Activated T-helper 9 cell treated with anti-CD3 and anti-CD28 coated beads, Interleukin-2, amount 50 U/mL, for 16 hours (primary cell): ENCODE data around the gene PPP1R14C.
"Not testable (repeated sequence)": the region's sequence is repeated elsewhere in the genome, so short reads cannot be mapped to it uniquely, and the experiment has no call there.

ENCODE experiments used
- DNase-seq: peaks from one replicate; pipeline ENCODE4 v3.0.0-alpha.2; 2020; ENCODE audit warnings: low read depth

The PPP1R14C gene

DNA sequence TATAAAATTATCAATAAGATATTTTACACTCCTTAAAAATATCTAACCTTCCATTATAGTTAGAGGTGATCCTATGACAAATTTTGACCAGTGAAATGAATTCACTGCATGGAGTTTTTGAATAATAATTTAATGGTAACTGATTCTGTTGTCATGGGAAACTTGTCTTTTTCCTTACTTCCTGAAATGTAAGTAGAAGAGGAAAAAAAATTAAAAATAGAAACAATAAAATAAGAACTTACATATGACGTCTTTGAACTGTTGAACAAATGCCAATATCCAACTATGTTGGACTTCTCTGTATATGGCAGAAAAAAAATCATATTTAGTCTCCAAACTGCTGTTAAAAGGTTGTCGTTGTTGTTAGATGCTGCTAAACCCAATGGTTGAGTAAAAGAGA, 26.3 kb downstream of the PPP1R14C start:
- no peak for DNase-seq

DNA sequence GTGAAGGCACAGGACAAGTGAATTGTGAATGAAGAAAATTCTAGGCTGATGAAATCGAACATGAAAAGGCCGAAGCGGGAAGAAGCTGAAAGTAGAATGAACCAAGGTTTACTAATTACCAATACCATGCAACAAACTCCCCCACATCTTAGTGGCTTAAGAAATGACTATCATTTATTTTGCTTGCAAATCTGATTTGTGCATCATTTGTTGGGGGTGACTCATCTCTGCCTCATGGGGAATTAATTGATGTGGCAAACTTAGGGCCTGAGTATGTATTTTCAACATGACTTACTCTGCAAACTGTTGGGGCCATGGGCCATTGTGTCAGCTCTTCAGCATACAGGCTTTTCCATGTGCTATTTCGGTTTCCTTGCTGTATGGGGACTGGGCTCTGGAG, 26.8 kb downstream of the PPP1R14C start:
- DNase-seq = peak; percentile 2

DNA sequence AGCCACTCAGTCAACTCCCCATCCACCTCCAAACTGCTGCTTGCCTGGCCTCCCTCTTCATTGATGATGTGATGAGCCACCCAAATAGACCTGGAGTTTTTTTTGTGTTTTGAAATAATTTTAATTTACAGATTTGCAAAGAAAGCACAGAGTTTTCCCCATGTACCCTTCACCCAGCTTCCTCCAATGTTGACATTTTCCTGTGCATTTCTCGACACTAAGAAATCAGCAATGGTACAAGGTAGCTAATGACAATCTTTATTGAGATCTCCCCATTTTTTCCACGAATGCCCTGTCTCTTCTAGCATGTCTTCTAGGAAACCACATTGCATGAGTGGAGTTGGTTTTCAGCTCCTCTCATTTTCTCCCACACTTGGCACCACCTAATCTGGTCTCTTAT, 30.1 kb downstream of the PPP1R14C start:
- no peak for DNase-seq

DNA sequence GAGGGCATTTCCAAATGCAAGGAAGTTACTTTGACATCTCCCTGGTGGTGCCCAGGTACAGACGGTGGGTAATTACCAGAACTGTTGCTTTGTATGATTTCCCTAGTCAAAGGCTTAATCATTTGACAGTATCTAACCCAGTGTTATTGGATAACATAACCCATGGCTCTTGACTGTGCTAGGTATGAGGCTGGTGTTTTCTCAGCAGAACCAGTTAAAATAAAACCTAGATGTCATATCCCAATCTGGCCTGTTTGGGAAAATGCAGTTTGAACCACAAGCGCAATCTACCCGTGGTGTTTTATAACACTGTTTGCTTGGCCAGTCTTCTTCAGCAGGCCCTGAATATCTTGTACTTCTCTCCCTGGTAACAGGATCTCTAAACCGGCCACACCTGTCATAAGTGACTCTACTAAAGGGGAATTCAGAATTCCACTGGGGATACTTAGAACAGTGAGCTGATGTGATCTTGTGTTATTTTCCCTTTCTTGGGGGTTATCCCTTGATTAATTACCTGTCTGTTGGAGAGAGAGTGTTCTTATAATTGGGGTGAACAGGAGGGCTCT, 32.8 kb downstream of the PPP1R14C start:
- no peak for DNase-seq

DNA sequence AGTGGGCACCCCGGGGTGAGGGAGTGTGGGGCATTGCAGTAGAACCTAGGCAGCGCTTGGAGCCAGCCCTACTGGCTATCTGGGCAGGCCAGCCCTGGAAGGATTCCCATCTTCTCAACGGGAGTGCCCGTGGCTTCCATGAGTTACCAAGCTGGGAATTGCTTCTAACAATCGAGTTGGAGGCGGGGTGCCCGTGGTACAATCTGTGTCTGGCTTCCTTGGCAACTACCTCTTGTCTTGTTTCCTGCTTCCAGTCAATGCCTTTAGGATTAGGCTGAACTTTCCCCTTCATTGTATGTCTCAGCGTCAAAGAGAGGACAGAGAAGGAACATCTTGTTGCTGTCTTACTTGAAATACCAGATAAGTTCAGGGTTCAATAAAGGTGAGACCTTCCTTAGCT, 33.3 kb downstream of the PPP1R14C start:
- DNase-seq = no peak

DNA sequence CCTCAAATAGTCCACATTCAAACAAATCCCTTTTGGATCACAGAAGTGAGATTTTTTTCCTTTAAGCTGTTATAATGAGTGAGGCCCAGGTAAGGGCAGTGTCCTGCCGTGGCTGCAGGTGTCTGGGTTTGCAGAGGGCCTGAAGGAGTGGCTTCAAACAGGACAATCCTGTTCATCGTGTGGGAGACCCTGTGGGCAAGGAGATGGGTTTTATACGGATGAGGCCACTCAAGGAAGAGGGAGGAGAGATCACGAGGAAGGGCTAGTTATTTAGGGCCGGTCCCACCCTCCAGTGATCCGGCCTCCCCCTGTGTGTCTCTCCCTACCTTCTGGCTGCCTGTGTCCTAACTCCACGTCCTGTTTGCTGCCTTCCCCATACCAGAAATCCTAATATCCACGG, 33.8 kb downstream of the PPP1R14C start:
- no peak for DNase-seq

DNA sequence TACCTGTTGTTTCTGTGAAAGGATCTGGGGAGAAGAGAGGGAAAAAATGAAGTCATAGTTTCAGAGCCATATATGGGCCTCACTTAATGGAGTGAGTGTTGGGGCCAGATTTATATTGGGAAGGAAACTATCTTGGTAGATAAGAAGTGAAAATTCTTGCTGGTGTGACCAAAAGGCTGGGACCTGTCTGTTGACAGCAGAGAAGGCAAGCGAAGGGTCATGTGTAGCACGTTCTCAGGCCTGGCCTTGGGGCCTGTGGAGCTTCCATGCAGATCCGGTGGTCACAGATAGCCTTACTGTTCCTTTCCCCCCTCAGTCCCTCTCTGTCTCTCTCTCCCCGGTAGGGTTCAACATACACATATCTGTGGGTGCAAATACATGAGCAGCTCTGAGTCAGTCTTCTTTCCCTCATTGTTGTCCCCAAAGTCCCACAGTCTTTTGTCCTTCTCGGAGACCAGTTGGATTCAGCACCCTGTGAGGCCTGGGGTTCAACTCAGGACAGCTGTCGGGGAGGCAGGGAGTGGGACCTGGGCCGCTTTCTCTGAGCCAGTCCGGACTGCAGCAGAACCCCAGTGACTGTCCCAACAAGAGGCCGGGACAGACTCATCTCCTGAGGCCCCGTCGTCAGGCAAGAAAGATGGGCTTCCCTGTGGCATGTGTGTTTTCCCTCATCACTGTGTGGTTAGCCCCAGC, 34.6 kb downstream of the PPP1R14C start:
- no peak for DNase-seq

DNA sequence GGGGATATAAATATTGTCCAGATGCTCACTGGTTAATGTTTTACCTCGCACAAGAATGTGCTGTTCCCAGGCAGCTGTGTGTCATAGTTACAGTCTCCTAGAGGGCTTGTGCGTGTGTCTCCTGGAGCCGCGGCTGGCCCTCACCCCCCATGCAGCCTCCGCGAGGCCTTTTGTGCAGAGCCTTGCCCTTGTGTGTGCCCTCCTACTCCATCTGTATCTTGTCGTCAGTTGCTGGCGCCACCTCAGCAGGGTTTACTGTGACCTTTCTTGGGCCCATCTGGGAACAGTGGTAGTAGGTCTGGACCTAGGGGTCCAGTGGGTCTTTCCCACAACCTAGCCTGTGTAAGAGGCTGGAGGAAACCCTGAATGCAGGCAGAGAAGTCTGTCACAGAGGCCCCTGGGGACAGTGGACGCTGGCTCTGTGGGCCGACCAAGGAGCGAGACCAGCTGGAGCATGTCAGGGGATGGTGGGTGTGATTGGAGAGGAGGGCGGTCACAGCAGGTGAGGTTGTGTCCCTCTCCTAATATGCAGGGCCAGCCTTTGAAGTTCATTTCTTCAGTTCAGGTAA, 35.2 kb downstream of the PPP1R14C start:
- no peak for DNase-seq

DNA sequence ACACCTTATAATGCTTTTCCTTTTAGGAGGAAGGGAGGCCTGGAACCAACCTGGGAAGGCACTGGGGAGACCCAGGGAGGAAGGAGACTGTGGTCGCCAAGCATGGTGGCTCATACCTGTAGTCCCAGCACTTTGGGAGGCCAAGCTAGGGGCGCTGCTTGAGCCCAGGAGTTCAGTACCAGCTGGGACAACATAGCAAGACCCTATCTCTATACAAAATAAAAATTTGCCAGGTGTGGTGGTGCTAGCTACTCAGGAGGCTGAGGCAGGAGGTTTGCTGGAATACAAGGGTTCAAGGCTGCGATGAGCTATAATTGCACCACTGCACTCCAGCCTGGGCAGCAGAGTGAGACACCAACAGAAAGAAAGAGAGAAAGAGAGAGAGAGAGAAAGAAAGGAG, 36.2 kb downstream of the PPP1R14C start:
- no peak for DNase-seq

DNA sequence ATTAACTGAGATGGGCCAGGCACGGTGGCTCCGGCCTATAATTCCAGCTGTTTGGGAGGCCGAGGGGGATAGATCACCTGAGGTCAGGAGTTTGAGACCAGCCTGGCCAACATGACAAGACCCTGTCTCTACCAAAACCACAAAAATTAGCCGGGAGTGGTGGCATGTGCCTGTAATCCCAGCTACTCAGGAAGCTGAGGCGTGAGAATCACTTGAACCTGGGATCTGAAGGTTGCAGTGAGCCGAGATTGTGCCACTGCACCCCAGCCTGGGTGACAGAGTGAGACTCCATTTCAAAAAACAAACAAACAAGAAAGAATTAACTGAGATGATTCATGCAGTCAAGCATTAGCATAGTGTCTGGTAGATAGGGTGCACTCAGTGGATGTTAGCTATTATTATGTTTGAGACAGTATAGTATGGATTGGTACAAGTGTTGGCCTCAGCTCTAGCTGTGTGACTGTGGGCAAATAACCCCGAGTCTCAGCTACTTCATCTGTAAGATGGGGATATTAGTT, 37.1 kb downstream of the PPP1R14C start:
- DNase-seq = not testable (repeated sequence)

DNA sequence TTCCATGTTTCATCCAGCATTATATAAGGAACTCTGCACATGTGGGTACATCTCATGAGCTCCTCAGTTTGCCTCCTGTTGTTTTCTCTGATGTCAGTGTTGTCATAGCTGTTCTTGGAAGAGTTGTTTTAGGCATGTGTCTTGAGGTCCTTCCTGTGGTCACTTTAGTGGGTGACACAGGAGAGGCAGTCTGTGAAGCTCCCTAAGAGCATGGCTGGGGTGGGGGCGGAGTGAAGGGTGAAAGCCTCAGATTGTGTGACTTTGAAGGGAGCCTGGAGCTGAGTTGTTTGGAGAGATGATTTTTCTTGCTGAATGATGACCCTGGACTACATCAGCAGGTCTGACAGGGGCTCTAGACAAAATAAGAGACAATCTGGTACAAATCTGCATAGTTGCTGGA, 37.7 kb downstream of the PPP1R14C start:
- no peak for DNase-seq

DNA sequence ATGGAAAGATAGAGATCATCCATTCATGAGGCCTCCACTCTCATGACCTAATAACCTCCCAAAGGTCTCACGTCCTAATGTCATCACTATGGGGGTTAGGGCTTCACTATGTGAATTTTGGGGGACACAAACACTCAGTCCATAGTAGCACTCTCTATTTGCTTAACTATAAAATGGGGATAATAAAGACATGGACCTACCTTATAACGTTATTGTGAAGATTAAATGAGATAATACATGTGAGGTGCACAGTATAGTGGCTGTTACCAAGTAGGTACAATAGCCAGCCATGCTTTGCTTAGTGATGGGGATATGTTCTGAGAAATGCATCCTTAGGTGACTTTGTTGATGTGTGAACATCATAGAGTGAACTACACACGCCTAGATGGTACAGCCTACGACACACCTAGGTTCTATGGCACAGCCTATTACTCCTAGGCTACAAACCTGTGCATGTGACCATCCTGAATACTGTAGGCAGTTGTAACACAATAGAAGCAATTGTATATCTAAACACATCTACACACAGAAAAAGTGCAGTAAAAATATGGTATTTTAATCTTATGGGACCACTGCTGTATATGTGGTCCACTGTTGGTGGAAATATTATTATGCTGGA, 39.7 kb downstream of the PPP1R14C start:
- DNase-seq = no peak

DNA sequence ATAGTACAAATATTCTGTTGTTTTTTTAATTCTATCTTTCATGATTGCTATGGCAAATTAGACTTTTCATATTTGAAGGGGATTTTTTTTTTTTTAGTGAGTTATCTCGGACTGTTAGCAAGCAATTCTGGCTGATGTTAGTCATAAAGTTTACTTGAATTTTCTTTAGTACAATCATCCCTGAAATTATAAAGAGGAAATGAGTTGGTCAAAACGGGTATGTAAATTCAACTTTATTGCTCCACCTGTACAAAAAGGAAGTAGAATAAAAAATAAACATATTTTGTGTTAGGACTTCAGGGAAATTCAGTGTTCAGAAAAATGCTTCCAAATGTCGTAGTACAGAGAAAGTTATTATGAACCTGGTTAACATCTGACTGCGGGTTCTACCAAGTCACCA, 40.3 kb downstream of the PPP1R14C start:
- DNase-seq = no peak

DNA sequence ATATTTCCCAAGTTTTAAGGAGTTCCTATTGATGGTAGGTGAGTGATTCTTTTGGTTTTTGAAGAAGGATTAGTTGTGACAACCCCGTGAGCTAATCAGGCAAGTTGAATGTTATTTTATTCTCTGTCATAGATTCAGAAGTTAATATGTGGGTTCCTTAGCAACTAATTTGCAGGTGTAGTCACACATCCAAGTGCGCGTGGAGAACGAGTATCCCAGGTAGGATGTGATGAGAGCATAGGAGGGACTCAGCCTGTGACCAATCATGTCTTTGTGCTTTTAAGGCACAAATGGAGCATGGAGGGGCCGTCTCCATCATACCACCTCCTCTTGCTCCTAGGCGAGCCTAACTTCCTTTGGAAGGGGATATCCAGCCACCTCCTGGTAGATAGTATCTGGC, 41.1 kb downstream of the PPP1R14C start:
- DNase-seq = no peak

DNA sequence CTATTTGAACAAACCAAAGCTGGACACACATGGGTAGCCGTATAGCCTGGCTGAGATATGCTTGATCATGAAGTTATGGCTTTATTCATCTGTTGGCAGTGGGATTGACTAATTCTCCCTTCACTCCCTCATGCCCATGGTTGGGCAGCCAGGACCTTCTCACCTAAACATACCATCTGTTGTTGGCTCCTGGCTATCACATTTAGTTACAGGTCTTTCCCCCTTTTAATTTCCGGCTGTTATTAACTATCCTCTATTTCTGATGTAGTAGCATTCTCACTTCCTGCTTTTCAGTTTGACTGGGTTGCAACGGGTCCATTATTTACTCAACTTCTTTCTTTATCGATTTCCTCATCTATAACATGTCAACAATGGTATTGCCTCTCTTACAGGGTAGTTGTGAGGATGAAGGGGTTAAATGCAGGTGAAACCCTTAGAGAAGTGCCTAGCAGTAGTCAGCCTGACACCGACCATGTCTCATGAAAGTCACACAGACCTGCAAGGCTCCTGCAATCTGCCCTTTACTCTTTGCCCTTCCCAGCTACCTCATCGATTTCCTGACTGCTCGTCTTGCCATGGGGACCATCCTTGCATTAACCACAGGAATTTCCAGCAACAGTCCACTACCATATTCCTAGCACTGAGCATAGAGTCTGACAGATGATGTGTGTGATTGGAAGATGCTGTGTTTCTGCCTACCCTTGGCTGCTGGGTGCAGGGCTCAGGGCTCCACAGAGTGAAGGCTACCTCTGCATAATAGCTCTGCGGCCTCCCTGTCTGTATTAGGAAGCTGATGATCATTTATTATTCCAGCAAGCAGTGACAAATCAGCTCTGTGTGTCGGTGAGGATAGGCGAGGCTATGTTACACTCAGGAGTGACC, 42.2 kb downstream of the PPP1R14C start:
- no peak for DNase-seq

DNA sequence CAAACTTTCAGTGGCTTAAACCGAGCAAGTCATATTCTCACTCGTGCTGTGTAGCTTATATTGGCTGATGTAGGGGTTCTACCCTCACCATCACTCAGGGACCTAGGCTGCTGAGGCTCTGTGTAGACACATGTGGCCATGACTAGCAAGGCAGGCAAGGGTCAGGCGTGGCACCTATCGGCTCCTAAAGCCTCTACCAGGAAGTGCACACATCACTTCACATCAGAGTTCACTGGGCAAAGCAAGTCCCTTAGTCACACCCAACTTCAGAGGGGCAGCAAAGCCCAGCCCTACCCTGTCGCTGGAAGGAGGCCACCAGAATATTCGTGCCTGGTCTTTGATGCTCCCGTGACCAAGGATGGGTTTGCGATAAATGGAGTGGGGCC, 42.9 kb downstream of the PPP1R14C start:
- DNase-seq = no peak

DNA sequence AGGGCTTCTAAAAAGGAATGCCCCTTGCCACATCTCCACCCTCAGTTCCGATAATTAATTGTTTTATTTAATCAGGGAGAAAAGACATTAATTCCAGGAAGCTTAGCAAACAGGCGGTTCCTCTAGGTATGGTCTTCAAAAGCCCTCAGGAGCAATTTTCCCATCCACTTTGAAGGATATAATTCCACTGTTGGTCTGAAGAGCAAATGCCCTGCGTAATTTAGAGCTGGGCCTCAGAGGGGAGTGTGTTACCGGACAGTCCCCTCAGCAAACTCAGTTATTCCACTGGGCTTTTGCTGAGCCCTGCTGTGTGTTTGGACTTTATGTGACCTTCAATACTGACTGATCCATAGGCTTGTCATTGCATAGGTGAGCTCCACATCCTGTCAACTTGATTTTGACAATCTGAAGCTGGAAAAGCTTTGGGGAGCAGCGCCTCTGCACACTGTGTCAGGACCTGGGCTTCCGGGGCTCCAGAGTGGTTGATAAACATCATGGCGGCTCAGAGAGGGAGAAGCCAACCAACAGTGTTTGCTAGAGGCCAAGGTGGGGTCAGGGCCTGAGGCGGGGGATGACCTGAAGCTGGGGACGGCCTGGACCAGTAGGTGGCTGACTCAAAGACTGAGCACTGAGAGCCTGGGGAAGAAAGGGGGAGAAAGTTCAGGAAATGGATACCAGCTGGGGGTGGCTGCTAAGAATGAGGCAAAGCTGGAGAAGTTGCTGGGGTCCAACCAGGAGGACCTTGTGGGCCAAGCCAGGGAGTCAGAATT, 43.5 kb downstream of the PPP1R14C start:
- DNase-seq = no peak

DNA sequence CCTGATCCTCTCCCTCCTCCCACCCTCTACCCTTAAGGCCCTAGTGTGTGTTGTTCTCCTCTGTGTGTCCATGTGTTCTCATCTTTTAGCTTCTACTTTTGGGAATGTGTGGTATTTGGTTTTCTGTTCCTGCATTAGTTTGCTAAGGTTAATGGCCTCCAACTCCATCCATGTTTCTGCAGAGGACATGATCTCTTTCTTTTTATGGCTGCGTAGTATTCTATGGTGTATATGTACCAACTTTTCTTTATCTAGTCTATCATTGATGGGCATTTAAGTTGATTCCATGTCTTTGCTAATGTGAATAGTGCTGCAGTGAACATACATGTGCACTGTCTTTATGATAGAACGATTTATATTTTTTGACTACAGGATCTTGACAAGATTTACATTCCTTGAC, 44.6 kb downstream of the PPP1R14C start:
- not testable (repeated sequence) for DNase-seq

DNA sequence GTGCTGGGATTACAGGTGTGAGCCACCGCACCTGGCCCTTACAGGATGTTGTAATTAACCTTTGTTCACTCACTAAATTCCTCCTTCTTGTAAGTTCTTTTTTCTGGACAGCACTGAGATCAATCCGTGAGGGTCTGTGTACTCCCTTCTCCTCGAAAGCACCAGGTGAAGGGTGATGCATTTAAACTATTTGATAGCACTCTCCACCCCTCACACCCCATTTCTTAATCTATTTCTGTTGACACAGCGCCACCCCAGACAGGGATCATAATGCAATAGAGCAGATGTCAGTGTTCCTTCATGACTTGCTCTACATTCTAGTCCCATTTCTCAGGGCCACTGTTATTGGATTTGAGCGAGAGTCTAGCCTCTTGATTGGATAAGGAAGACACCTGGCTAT, 46.3 kb downstream of the PPP1R14C start:
- DNase-seq = no peak

DNA sequence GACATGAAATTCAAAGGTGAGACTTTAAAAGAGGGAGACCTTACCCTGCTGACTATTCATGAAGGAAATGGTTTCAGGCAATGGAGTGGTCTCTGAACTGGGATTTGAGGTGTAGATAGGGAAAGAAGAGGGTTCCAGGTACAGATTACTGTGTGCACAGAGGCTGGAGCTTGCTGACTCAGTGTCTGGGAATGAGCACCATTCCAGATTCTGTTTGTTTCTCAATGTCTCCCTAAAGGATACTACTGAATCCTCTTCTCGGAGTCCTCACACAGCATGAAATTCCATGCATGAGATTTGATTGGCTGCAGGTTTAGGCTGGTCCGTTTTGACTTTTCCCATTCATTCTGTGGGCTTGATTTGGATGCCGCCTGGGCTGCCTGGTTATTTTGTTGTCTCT, 49.0 kb downstream of the PPP1R14C start:
- DNase-seq = no peak

DNA sequence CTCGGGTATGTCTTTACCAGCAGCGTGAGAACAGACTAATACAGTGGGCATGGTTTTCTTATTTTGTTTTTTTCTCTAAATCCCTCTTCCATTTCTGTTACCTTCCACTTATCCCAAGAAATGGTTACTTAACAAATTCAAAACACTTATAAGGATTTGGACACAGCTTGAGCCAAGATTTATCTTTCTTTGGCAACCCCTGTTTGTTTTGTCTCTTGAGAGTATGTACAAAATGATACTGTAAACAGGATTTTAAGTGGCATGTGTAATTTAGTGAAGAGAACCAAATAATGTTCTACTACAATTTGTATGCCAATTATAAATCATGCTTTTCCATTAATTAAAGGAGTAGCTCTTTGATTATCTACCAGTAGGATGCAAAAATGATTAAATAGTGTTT, 51.4 kb downstream of the PPP1R14C start:
- no peak for DNase-seq
